Measurements from ENCODE around the gene PCDHGA6. TPM values are rescaled to one million over a fixed set of nuclear protein-coding genes. Genes with fewer than 3 reads are reported as not detected.

Gene PCDHGA6
- total RNA-seq, 2 donors, result 1.00 to 2.1 TPM

GRCh38 chr5:141402553-141403243, 29.0 kb downstream of the PCDHGA6 start, which contains the start of gene PCDHGA9:
Gene PCDHGA9 (plus strand): TSS chr5:141402778. CDS start chr5:141402953, 175 bp downstream.

DNA sequence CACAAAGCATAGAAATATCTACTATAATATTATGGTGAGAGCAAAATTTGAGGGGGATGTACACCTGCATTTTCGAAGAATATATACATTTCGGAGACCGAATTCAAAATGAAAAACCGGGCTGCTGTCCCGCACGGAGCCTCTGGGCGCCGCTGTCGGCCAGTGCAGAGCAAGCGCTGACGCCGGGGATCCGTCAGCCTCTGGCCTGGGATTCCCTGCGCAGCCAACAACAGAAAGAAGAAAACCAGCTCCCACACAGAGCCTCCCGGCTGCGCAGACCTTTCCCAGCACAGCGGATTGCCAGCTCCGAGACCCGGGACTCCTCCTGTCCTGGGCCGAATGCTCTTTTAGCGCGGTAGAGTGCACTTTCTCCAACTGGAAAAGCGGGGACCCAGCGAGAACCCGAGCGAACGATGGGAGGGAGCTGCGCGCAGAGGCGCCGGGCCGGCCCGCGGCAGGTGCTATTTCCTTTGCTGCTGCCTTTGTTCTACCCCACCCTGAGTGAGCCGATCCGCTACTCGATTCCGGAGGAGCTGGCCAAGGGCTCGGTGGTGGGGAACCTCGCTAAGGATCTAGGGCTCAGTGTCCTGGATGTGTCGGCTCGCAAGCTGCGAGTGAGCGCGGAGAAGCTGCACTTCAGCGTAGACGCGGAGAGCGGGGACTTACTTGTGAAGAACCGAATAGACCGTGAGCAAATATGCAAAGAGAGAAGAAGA, 34.3 kb downstream of the PCDHGA6 start, which contains the start of gene PCDHGB6:
PCDHGB6 (plus strand) TSS at position 232 of the 716 bp plus-strand sequence; CDS start at position 414, 182 bp downstream.

DNA sequence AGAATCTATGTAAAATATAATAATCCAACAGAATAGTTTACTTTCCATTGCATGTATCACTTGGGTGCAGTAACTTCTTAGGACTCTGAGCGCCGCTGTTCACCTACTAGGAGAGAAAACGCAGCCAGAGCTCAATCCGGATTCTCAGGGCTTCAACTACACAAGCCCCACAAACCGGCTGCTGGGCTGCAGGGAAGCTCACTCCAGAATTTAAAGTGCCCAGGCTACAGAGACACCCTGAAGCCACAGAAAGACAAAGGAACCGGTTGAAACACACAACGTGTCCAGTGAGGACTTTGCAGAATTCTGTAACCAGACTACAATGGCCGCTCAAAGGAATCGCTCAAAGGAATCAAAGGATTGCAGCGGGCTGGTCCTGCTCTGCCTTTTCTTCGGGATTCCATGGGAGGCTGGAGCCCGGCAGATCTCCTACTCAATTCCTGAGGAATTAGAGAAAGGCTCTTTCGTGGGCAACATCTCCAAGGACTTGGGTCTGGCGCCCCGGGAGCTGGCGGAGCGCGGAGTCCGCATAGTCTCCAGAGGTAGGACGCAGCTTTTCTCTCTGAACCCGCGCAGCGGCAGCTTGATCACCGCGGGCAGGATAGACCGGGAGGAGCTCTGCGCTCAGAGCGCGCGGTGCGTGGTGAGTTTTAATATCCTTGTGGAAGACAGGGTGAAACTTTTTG, 39.3 kb downstream of the PCDHGA6 start, which contains the start of gene PCDHGA10:
PCDHGA10 (plus strand) TSS at position 134 of the 686 bp plus-strand sequence; CDS start at position 323, 189 bp downstream.

GRCh38 chr5:141417494-141418172, 43.9 kb downstream of the PCDHGA6 start, which contains the start of gene PCDHGB7:
Gene PCDHGB7 (plus strand): TSS chr5:141417677. CDS start chr5:141417860, 183 bp downstream.

GRCh38 chr5:141420855-141421488, 47.3 kb downstream of the PCDHGA6 start, which contains the start of gene PCDHGA11:
Gene PCDHGA11 (plus strand): TSS chr5:141421051. CDS start chr5:141421228, 177 bp downstream.

Other genes with a start within 250 kb of the PCDHGA6 start
- under 1 TPM in 1 of 2 donors, not detected in 1; 0.69 TPM for gene PCDHB5, start 238.7 kb upstream of the PCDHGA6 start, total RNA-seq
- not detected for gene PCDHB6, start 223.8 kb upstream of the PCDHGA6 start, total RNA-seq
- under 1 TPM; under 0.01 TPM for gene PCDHB7, start 201.2 kb upstream of the PCDHGA6 start, total RNA-seq
- under 1 TPM in 1 of 2 donors, not detected in 1; under 0.01 TPM for gene PCDHB8, start 196.1 kb upstream of the PCDHGA6 start, total RNA-seq
- not detected for gene PCDHB16, start 191.5 kb upstream of the PCDHGA6 start, total RNA-seq
- under 1 TPM in 1 of 2 donors, not detected in 1; under 0.01 TPM for gene PCDHB9, start 186.7 kb upstream of the PCDHGA6 start, total RNA-seq
- gene PCDHB10, start 181.5 kb upstream of the PCDHGA6 start, total RNA-seq, result under 1 TPM in 1 of 2 donors, not detected in 1; under 0.01 TPM
- not detected for gene PCDHB11, start 174.3 kb upstream of the PCDHGA6 start, total RNA-seq
- under 1 TPM in 1 of 2 donors, not detected in 1; under 0.01 TPM for gene PCDHB12, start 165.2 kb upstream of the PCDHGA6 start, total RNA-seq
- under 1 TPM; under 0.01 to 0.34 TPM for gene PCDHB13, start 160.0 kb upstream of the PCDHGA6 start, total RNA-seq
- gene PCDHB14, start 150.5 kb upstream of the PCDHGA6 start, total RNA-seq, result under 1 TPM in 1 of 2 donors, not detected in 1; under 0.01 TPM
- gene PCDHB15, start 128.5 kb upstream of the PCDHGA6 start, total RNA-seq, result not detected
- gene SLC25A2, start 69.8 kb upstream of the PCDHGA6 start, total RNA-seq, result not detected
- gene TAF7, start 53.1 kb upstream of the PCDHGA6 start, total RNA-seq, result 10 to 100 TPM; 24.8 to 46.6 TPM
- gene PCDHGA1, start 43.4 kb upstream of the PCDHGA6 start, total RNA-seq, result under 1 TPM; under 0.01 TPM
- gene PCDHGA2, start 35.1 kb upstream of the PCDHGA6 start, total RNA-seq, result under 1 TPM; 0.67 to 0.69 TPM
- under 1 TPM; 0.67 to 0.69 TPM for gene PCDHGA3, start 30.1 kb upstream of the PCDHGA6 start, total RNA-seq
- gene PCDHGB1, start 23.8 kb upstream of the PCDHGA6 start, total RNA-seq, result under 1 TPM; 0.33 to 0.69 TPM
- gene PCDHGA4, start 18.9 kb upstream of the PCDHGA6 start, total RNA-seq, result 1 to 10 TPM in 1 of 2 donors, under 1 TPM in 1; 0.67 to 1.0 TPM
- 1 to 10 TPM in 1 of 2 donors, under 1 TPM in 1; 0.67 to 1.0 TPM for gene PCDHGB2, start 13.9 kb upstream of the PCDHGA6 start, total RNA-seq
- gene PCDHGA5, start 9.7 kb upstream of the PCDHGA6 start, total RNA-seq, result under 1 TPM; under 0.01 to 0.69 TPM
- under 1 TPM; 0.69 to 1.00 TPM for gene PCDHGB3, start 3.6 kb upstream of the PCDHGA6 start, total RNA-seq
- gene PCDHGA7, start 8.9 kb downstream of the PCDHGA6 start, total RNA-seq, result 1 to 10 TPM in 1 of 2 donors, under 1 TPM in 1; 0.67 to 1.0 TPM
- 1 to 10 TPM; 5.3 to 5.9 TPM for gene PCDHGB4, start 13.8 kb downstream of the PCDHGA6 start, total RNA-seq
- gene PCDHGA8, start 18.7 kb downstream of the PCDHGA6 start, total RNA-seq, result under 1 TPM; 0.34 to 0.67 TPM
- 10 to 100 TPM in 1 of 2 donors, 1 to 10 TPM in 1; 8.7 to 12.0 TPM for gene PCDHGB5, start 24.1 kb downstream of the PCDHGA6 start, total RNA-seq
- 1 to 10 TPM in 1 of 2 donors, under 1 TPM in 1; 1.00 to 1.4 TPM for gene PCDHGA9, start 28.9 kb downstream of the PCDHGA6 start, total RNA-seq
- gene PCDHGB6, start 34.1 kb downstream of the PCDHGA6 start, total RNA-seq, result 1 to 10 TPM; 1.4 to 1.7 TPM
- gene PCDHGA10, start 39.1 kb downstream of the PCDHGA6 start, total RNA-seq, result 1 to 10 TPM; 4.5 to 5.0 TPM
- gene PCDHGB7, start 43.8 kb downstream of the PCDHGA6 start, total RNA-seq, result 1 to 10 TPM; 3.7 to 3.8 TPM
- 1 to 10 TPM; 3.7 to 4.8 TPM for gene PCDHGA11, start 47.2 kb downstream of the PCDHGA6 start, total RNA-seq
- 10 to 100 TPM; 28.0 to 36.8 TPM for gene PCDHGA12, start 56.6 kb downstream of the PCDHGA6 start, total RNA-seq
- 10 to 100 TPM; 50.2 to 64.6 TPM for gene PCDHGC3, start 102.1 kb downstream of the PCDHGA6 start, total RNA-seq
- 1 to 10 TPM; 1.4 to 1.7 TPM for gene PCDHGC4, start 111.1 kb downstream of the PCDHGA6 start, total RNA-seq
- 1 to 10 TPM; 1.0 to 2.0 TPM for gene PCDHGC5, start 115.2 kb downstream of the PCDHGA6 start, total RNA-seq
- gene DIAPH1, start 245.1 kb downstream of the PCDHGA6 start, total RNA-seq, result 10 to 100 TPM; 12.4 to 23.3 TPM

Measured in melanocyte of skin (primary cell).